MM.1S (cell line): ENCODE data around the gene ATP10D.

Experiments used
- CTCF ChIP-seq: fragments of 300-600 bp; sonication (generic); IDR thresholded peaks from 2 replicates; pipeline ENCODE4 v1.5.1; 2016; ENCODE audit warnings: antibody characterized with exemption, low read length, mixed read lengths
- EZH2 ChIP-seq: fragments of 300-600 bp; sonication (generic); optimal IDR thresholded peaks from 2 replicates; pipeline ENCODE3; 2017; ENCODE audit warnings: low read depth, mild to moderate bottlenecking, antibody characterized with exemption, low read length, mixed read lengths
- EZH2phosphoT487 ChIP-seq: fragments of 300-600 bp; sonication (generic); IDR thresholded peaks from 2 replicates; pipeline ENCODE4 v1.6.1; 2018; ENCODE audit warnings: antibody characterized with exemption, low read length

- TF ChIP-seq EZH2 (no peak), CTCF (no peak), EZH2phosphoT487 (no peak)
Measured at GRCh38 chr4:47475411-47475810, 9.7 kb upstream of the ATP10D start.
